VCaP (cell line): Measurements from ENCODE around the gene ADCY3.

Experiments
- H3K27ac ChIP-seq: fragments of 450-650 bp; 2 replicates; pipeline ENCODE4 v1.5.1; 2017
- TF ChIP-seq, protein P1 (sequence below): fragments of 450-650 bp; conservative IDR thresholded peaks from 2 replicates; pipeline ENCODE4 v1.5.1; 2017; ENCODE audit warnings: mild to moderate bottlenecking, moderate library complexity

ADCY3 gene

DNA sequence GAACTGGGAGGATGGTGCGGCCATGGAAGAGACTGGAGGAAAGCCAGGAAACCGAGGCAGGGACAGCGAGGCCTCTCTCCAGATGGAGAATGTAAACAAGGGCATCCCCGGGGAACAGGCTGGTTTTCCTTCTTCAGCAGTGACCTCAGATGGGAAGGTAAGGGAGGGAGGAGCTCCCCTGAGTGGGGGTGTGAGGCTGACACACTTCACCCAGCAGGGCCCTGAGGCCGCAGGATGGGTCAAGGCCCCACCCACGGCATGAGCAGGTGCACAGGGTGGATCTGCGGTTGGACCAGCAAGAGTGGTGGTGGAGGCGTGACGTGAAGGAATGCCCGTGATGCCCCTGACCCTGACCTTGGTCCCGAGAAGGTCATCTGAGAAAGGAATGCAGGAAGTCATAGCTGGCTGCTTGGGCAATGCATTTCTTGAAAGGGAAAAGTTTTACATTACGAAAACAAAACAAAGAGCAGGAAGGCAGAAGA lies 48.1 kb downstream of the ADCY3 start:
- TF ChIP-seq, protein P1, sequence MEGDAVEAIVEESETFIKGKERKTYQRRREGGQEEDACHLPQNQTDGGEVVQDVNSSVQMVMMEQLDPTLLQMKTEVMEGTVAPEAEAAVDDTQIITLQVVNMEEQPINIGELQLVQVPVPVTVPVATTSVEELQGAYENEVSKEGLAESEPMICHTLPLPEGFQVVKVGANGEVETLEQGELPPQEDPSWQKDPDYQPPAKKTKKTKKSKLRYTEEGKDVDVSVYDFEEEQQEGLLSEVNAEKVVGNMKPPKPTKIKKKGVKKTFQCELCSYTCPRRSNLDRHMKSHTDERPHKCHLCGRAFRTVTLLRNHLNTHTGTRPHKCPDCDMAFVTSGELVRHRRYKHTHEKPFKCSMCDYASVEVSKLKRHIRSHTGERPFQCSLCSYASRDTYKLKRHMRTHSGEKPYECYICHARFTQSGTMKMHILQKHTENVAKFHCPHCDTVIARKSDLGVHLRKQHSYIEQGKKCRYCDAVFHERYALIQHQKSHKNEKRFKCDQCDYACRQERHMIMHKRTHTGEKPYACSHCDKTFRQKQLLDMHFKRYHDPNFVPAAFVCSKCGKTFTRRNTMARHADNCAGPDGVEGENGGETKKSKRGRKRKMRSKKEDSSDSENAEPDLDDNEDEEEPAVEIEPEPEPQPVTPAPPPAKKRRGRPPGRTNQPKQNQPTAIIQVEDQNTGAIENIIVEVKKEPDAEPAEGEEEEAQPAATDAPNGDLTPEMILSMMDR: no peak
- H3K27ac ChIP-seq: no peak overlapping the region

DNA sequence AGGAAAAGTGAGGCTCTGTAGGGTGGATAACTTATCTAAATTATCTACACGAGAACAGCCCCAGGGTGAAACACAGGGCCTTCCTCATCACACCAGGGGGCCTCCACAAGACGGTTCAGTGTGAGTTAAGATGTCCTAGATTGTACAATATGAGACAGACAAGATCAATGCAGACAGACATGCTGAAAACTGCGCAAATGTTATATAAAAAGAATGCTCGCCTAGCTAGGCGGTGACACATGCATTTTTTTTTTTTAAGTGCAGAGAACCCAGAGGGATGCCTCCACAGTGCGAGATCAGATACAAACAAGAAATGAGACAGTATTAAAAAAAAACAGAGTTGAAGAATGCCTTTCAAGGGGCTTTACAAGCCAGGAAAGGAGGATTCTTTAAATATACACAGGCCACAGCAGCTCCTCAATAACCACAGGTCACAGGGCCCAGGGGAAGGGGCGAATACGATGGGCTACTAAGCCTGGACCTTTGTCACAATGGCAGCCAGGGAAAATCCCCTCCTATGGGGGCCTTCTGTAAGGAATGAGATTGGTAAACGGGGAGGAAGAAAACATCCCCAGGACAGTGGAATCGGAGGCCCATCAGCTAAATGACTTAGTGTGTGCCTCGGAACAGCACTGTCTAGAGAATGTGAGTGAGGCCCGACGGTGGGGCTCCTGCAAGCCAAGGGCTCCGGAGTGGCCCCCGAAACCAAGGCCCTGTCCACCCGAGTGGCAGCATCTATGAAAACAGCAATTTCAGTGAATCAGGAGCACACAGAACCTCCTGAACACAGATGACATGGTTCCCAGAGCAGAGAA lies 48.9 kb downstream of the ADCY3 start:
- no peak overlapping the region for H3K27ac ChIP-seq
- TF ChIP-seq, protein P1: no peak

DNA sequence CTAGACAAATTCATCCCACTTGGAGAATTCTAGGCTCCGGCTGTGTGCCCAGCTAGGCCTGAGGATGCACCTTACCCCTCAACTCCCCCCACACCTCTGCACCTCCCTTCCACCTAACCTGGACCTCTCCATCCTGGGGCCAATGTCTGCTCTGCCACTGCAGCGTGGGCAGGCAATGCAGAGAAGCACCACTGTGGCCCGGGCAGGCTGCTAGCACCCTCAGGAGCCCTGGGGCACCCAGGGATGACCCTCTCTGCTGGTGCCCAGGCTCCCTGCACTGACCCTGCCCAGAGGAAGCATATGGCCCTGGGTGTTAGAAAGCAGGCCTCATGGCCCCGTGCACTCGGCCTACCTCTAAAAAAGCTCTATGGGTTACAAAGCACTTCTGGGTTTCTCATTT lies 49.6 kb downstream of the ADCY3 start:
- H3K27ac ChIP-seq: no peak overlapping the region
- TF ChIP-seq, protein P1: no peak

DNA sequence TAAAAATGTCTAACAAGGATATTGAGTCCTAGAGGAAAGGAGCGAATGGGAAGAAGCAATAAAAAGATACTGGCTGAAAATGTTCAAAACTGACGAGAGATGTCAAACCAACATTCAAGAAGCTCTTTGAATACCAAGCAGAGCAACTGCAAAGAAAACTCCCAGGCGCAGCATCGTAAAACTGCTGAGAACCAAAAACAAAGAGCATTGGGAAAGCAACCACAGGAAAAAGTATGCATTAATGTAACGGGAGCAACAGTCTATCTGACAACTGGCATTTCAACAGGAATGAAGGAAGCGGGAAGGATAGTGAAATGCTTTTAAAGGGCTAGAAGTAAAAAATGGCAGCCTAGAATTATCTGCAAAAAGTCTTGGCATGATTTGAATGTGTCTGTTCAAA lies 53.1 kb downstream of the ADCY3 start:
- no peak overlapping the region for H3K27ac ChIP-seq
- TF ChIP-seq, protein P1: no peak

DNA sequence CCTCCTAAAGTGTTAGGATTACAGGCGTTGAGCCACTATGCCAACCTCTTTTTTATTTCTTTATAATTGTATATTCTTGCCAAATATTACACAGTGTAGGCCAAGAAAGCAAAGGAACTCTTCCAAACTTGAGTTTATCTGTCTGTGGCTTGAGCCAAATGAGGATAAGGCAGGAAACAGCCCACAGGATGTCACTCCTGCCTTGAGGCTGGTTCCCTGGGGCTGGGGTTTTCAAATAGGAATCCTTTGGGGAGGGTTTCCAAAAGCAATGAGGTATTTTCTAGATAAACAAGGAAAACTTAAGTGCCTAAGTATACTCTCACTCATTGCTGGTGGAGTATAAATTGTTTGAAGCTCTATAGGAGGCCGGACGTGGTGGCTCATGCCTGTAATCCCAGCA lies 56.4 kb downstream of the ADCY3 start:
- TF ChIP-seq, protein P1: no peak
- H3K27ac ChIP-seq: no peak overlapping the region

DNA sequence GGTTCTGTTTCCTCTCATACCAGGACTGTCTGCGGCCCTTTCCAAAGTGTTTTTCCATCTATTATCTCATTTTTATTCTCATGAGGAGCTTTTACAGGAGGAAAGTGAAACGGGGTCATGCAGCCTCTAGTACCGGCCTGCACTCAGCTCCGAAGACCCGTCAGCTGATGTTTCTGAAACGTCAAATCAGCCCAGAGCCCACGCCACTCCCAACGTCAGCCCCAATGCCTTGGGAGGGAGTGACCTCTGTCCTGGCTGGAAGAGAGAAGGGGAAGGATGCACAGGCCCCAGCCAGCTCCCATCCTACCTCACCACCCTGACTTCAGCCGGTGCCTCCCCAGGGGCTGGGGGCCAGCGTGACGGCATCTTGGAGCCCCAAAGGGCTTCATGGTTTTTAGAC lies 58.5 kb downstream of the ADCY3 start:
- H3K27ac ChIP-seq: no peak overlapping the region
- TF ChIP-seq, protein P1: no peak

DNA sequence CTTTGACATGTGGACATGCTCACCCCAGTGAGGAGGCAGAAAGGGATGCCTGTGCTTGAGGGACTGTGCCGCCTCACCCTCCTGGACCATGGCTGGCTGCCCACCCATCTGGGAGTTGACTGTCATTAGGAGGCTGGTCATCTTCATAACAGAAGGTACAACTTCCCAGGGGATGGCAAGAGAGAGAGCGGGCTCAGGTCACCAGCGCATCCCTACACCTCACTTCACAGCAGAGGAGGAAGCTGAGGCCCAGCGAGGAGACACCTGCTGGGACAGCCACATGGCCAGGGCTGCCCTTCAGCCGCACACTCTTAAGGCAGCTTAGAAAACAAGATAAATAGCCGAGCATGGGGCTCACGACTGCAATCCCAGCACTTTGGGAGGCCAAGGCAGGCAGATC lies 59.4 kb downstream of the ADCY3 start:
- TF ChIP-seq, protein P1: no peak
- H3K27ac ChIP-seq: no peak overlapping the region
